ENCODE data around the gene TRDMT1. TPM values are rescaled to one million over a fixed set of nuclear protein-coding genes. Genes with fewer than 3 reads are reported as not detected.
A peak's percentile ranks its signal among the peaks of the same experiment; 100 is the strongest.

TRDMT1 gene
- polyA plus RNA-seq, 3 donors = 3.1 to 6.6 (median 5.0) TPM

DNA sequence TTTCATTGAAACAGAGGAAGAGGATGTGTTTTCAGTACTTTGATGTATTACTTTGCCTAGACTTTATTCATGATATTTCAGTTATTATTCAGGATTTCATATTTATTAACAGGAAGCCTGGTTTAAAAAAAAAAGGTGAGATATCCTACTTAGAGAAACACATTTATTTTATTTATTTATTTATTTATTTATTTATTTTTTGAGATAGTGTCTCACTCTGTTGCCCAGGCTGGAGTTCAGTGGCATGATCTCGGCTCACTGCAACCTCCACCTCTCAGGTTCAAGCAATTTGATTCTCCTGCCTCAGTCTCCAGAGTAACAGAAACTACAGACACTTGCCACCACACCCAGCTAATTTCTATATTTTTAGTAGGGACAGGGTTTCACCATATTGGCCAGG, 24.5 kb downstream of the TRDMT1 start:
- H3K36me3 ChIP-seq (replicated peaks in 1 of 2; ENCODE audit: control insufficient read depth in 1 of 2, insufficient read depth in 2 of 2, low read length in 2 of 2) = no peaks in the 10 kb centered on the region
- no peaks in the 10 kb centered on the region for H4K20me1 ChIP-seq (ENCODE audit: insufficient read depth, low read length)
- H2AFZ ChIP-seq (ENCODE audit: insufficient read depth, low read depth, low read length, poor library complexity, severe bottlenecking) = no peak overlapping the region
- no peaks in the 10 kb centered on the region for H3K9me3 ChIP-seq (replicated peaks in 1 of 2; ENCODE audit: control insufficient read depth in 1 of 2, insufficient read depth in 1 of 2, low read length in 2 of 2)
- no peak for DNase-seq
- peaks cover 0 to 1% (median 1%) of the 10 kb centered on the region in 3 donors for H3K27me3 Mint-ChIP-seq (ENCODE audit: low read depth in 3 of 3)
- H3K27ac Mint-ChIP-seq = no peak overlapping the region
- peaks cover 17% of the 10 kb centered on the region for H3K4me1 Mint-ChIP-seq
- H3K27ac ChIP-seq (ENCODE audit: low read depth in 1 of 2, low read length in 2 of 2) = no peak overlapping the region
- H3K36me3 Mint-ChIP-seq = peaks cover 1 to 3% of the 10 kb centered on the region in 2 donors
- intact Hi-C loops (cut with micrococcal nuclease) = no loop called here
- H3K9me3 Mint-ChIP-seq = peaks cover 0 to 1% (median 0%) of the 10 kb centered on the region in 7 donors
- H3K4me1 ChIP-seq (ENCODE audit: control insufficient read depth in 1 of 2, insufficient read depth in 2 of 2, low read length in 2 of 2) = peaks cover 5 to 16% of the 10 kb centered on the region in 2 donors
- WGBS (ENCODE audit: insufficient coverage) = no CpG with 5 or more reads among the region's 1 CpG
- no peak overlapping the region for H3K4me3 Mint-ChIP-seq
- no peaks in the 10 kb centered on the region for H3K27me3 ChIP-seq (ENCODE audit: control insufficient read depth in 2 of 2, insufficient read depth in 2 of 2, low read length in 2 of 2)
- H3K4me2 ChIP-seq (replicated peaks; ENCODE audit: extremely low read depth, low read length, poor library complexity, severe bottlenecking) = no peak overlapping the region
- no peak for TF ChIP-seq CTCF (IDR thresholded peaks at IDR 0.05)
- H3K9ac ChIP-seq (ENCODE audit: insufficient read depth, low read length, poor library complexity, severe bottlenecking) = no peak overlapping the region
- no peak overlapping the region for H3K4me3 ChIP-seq (replicated peaks in 1 of 3; ENCODE audit: low read depth in 2 of 3, low read length in 3 of 3)
- no peaks in the 10 kb centered on the region for H3K79me2 ChIP-seq (ENCODE audit: insufficient read depth, low read length)

- H3K27me3 Mint-ChIP-seq (ENCODE audit: low read depth in 3 of 3) = peaks cover 0 to 1% (median 0%) of the 10 kb centered on the region in 3 donors
- Histone ChIP-seq H4K20me1 (ENCODE audit: insufficient read depth, low read length) (no peaks in the 10 kb centered on the region), H3K4me1 (ENCODE audit: control insufficient read depth in 1 of 2, insufficient read depth in 2 of 2, low read length in 2 of 2) (peaks cover 5 to 16% of the 10 kb centered on the region in 2 donors), H2AFZ (ENCODE audit: insufficient read depth, low read depth, low read length, poor library complexity, severe bottlenecking) (peak overlapping the region; percentile 73), H3K4me3 (replicated peaks in 1 of 3; ENCODE audit: low read depth in 2 of 3, low read length in 3 of 3) (no peak overlapping the region), H3K9me3 (replicated peaks in 1 of 2; ENCODE audit: control insufficient read depth in 1 of 2, insufficient read depth in 1 of 2, low read length in 2 of 2) (no peaks in the 10 kb centered on the region), H3K27ac (ENCODE audit: low read depth in 1 of 2, low read length in 2 of 2) (no peak overlapping the region), H3K4me2 (replicated peaks; ENCODE audit: extremely low read depth, low read length, poor library complexity, severe bottlenecking) (no peak overlapping the region), H3K9ac (ENCODE audit: insufficient read depth, low read length, poor library complexity, severe bottlenecking) (no peak overlapping the region), H3K27me3 (ENCODE audit: control insufficient read depth in 2 of 2, insufficient read depth in 2 of 2, low read length in 2 of 2) (no peaks in the 10 kb centered on the region), H3K36me3 (replicated peaks in 1 of 2; ENCODE audit: control insufficient read depth in 1 of 2, insufficient read depth in 2 of 2, low read length in 2 of 2) (peaks cover 0 to 4% of the 10 kb centered on the region in 2 donors), H3K79me2 (ENCODE audit: insufficient read depth, low read length) (no peaks in the 10 kb centered on the region)
- DNase-seq = peak in 1 of 3 donors; percentile 17
- H3K9me3 Mint-ChIP-seq = peaks cover 0 to 1% (median 0%) of the 10 kb centered on the region in 7 donors
- H3K36me3 Mint-ChIP-seq = peaks cover 8 to 10% of the 10 kb centered on the region in 2 donors
- peaks cover 17% of the 10 kb centered on the region for H3K4me1 Mint-ChIP-seq
- no peak overlapping the region for H3K27ac Mint-ChIP-seq
- intact Hi-C loops (cut with micrococcal nuclease) = no loop called here
- no peak overlapping the region for H3K4me3 Mint-ChIP-seq
- TF ChIP-seq CTCF (IDR thresholded peaks at IDR 0.05) = no peak
These were observed 25.4 kb downstream of the TRDMT1 start for GRCh38 chr10:17176091-17176490.
